ENCODE measurements around the gene TMEM86B. TPM values are rescaled to one million over a fixed set of nuclear protein-coding genes. Genes with fewer than 3 reads are reported as not detected.
"Not testable (repeated sequence)": the region's sequence is repeated elsewhere in the genome, so short reads cannot be mapped to it uniquely, and the experiment has no call there.

Gene TMEM86B
- total RNA-seq, 1 experiment from 2014 or later = 9.5 TPM

GRCh38 chr19:55209693-55210472, 18.7 kb downstream of the TMEM86B start:
- no peak overlapping the region for H3K9ac ChIP-seq (ENCODE audit: low read length)

GRCh38 chr19:55208880-55209692, 19.5 kb downstream of the TMEM86B start, which contains the start of gene PTPRH:
Gene PTPRH (minus strand): TSS chr19:55209501. CDS start chr19:55209433, 68 bp downstream.
- H3K9ac ChIP-seq (ENCODE audit: low read length) = no peak within 1 kb of the TSS
- H3K9me3 ChIP-seq (ENCODE audit: low read length) = no peaks in the 10 kb centered on the region
- no peak within 1 kb of the TSS for H3K4me3 ChIP-seq (ENCODE audit: low read length)
- no peaks in the 10 kb centered on the region for H3K36me3 ChIP-seq (ENCODE audit: insufficient read depth, low read length)
- no peaks in the 10 kb centered on the region for H3K9me2 ChIP-seq (replicated peaks; ENCODE audit: insufficient read depth, low read length)
- no peaks in the 10 kb centered on the region for H3K27me3 ChIP-seq (ENCODE audit: low read length)
- no peak within 1 kb of the TSS for H3K27ac ChIP-seq (ENCODE audit: low read length)
- H2AFZ ChIP-seq (ENCODE audit: low read length) = no peak within 1 kb of the TSS
- no peak within 1 kb of the TSS for H3K4me2 ChIP-seq (ENCODE audit: low read depth, low read length, poor library complexity, severe bottlenecking)
- 0 out of 2 replicates have a peak, but pooled peaks cover 5% of the 10 kb centered on the region for H4K20me1 ChIP-seq (ENCODE audit: insufficient read depth, low read depth, low read length)
- no peaks in the 10 kb centered on the region for H3K79me2 ChIP-seq (ENCODE audit: low read length)
- H3K4me1 ChIP-seq (ENCODE audit: low read length) = peaks cover 12% of the 10 kb centered on the region
- peak; percentile 55 for DNase-seq

More at GRCh38 chr19:55209693-55210472, 18.7 kb downstream of the TMEM86B start:
- Histone ChIP-seq H2AFZ (ENCODE audit: low read length) (no peak overlapping the region), H3K9me2 (replicated peaks; ENCODE audit: insufficient read depth, low read length) (no peaks in the 10 kb centered on the region), H3K27me3 (ENCODE audit: low read length) (no peaks in the 10 kb centered on the region), H3K4me2 (ENCODE audit: low read depth, low read length, poor library complexity, severe bottlenecking) (no peak overlapping the region), H4K20me1 (ENCODE audit: insufficient read depth, low read depth, low read length) (0 out of 2 replicates have a peak, but pooled peaks cover 5% of the 10 kb centered on the region), H3K4me3 (ENCODE audit: low read length) (no peak overlapping the region), H3K79me2 (ENCODE audit: low read length) (no peaks in the 10 kb centered on the region), H3K27ac (ENCODE audit: low read length) (no peak overlapping the region), H3K4me1 (ENCODE audit: low read length) (peaks cover 12% of the 10 kb centered on the region), H3K9me3 (ENCODE audit: low read length) (no peaks in the 10 kb centered on the region), H3K36me3 (ENCODE audit: insufficient read depth, low read length) (no peaks in the 10 kb centered on the region)
- DNase-seq = no peak

GRCh38 chr19:55206664-55207500, 21.7 kb downstream of the TMEM86B start:
- peak; percentile 71 for DNase-seq
- no peak overlapping the region for H2AFZ ChIP-seq (ENCODE audit: low read length)
- H3K9ac ChIP-seq (ENCODE audit: low read length) = no peak overlapping the region

GRCh38 chr19:55202199-55202598, 26.4 kb downstream of the TMEM86B start:
- H2AFZ ChIP-seq (ENCODE audit: low read length); H3K36me3 ChIP-seq (ENCODE audit: insufficient read depth, low read length); H3K27me3 ChIP-seq (ENCODE audit: low read length); H3K4me2 ChIP-seq (ENCODE audit: low read depth, low read length, poor library complexity, severe bottlenecking); H3K9me2 ChIP-seq (replicated peaks; ENCODE audit: insufficient read depth, low read length); H3K9ac ChIP-seq (ENCODE audit: low read length); H3K27ac ChIP-seq (ENCODE audit: low read length); H3K9me3 ChIP-seq (ENCODE audit: low read length); H3K79me2 ChIP-seq (ENCODE audit: low read length); H3K4me3 ChIP-seq (ENCODE audit: low read length); DNase-seq; H4K20me1 ChIP-seq (ENCODE audit: insufficient read depth, low read depth, low read length); H3K4me1 ChIP-seq (ENCODE audit: low read length): not testable (repeated sequence)

More at GRCh38 chr19:55206664-55207500, 21.7 kb downstream of the TMEM86B start:
- Histone ChIP-seq H3K4me2 (ENCODE audit: low read depth, low read length, poor library complexity, severe bottlenecking) (no peak overlapping the region), H4K20me1 (ENCODE audit: insufficient read depth, low read depth, low read length) (0 out of 2 replicates have a peak, but pooled peaks cover 5% of the 10 kb centered on the region), H3K36me3 (ENCODE audit: insufficient read depth, low read length) (no peaks in the 10 kb centered on the region), H3K27ac (ENCODE audit: low read length) (no peak overlapping the region), H3K4me1 (ENCODE audit: low read length) (peaks cover 12% of the 10 kb centered on the region), H3K27me3 (ENCODE audit: low read length) (no peaks in the 10 kb centered on the region), H3K79me2 (ENCODE audit: low read length) (no peaks in the 10 kb centered on the region), H3K4me3 (ENCODE audit: low read length) (no peak overlapping the region), H3K9me2 (replicated peaks; ENCODE audit: insufficient read depth, low read length) (no peaks in the 10 kb centered on the region), H3K9me3 (ENCODE audit: low read length) (no peaks in the 10 kb centered on the region)

GRCh38 chr19:55199620-55200204, 28.9 kb downstream of the TMEM86B start:
- no peak for DNase-seq
- Histone ChIP-seq H4K20me1 (ENCODE audit: insufficient read depth, low read depth, low read length) (no peaks in the 10 kb centered on the region), H3K9me3 (ENCODE audit: low read length) (no peaks in the 10 kb centered on the region), H2AFZ (ENCODE audit: low read length) (no peak overlapping the region), H3K79me2 (ENCODE audit: low read length) (no peaks in the 10 kb centered on the region), H3K4me3 (ENCODE audit: low read length) (no peak overlapping the region), H3K9ac (ENCODE audit: low read length) (no peak overlapping the region), H3K9me2 (replicated peaks; ENCODE audit: insufficient read depth, low read length) (no peaks in the 10 kb centered on the region), H3K27ac (ENCODE audit: low read length) (no peak overlapping the region), H3K27me3 (ENCODE audit: low read length) (no peaks in the 10 kb centered on the region), H3K4me1 (ENCODE audit: low read length) (no peaks in the 10 kb centered on the region), H3K36me3 (ENCODE audit: insufficient read depth, low read length) (no peaks in the 10 kb centered on the region), H3K4me2 (ENCODE audit: low read depth, low read length, poor library complexity, severe bottlenecking) (no peak overlapping the region)

- DNase-seq = no peak
- H3K27ac ChIP-seq (ENCODE audit: low read length) = no peak overlapping the region
- H3K27me3 ChIP-seq (ENCODE audit: low read length) = no peaks in the 10 kb centered on the region
- no peaks in the 10 kb centered on the region for H3K9me3 ChIP-seq (ENCODE audit: low read length)
- no peaks in the 10 kb centered on the region for H4K20me1 ChIP-seq (ENCODE audit: insufficient read depth, low read depth, low read length)
- H3K4me1 ChIP-seq (ENCODE audit: low read length) = no peaks in the 10 kb centered on the region
- H3K9me2 ChIP-seq (replicated peaks; ENCODE audit: insufficient read depth, low read length) = no peaks in the 10 kb centered on the region
- no peak overlapping the region for H2AFZ ChIP-seq (ENCODE audit: low read length)
- H3K4me3 ChIP-seq (ENCODE audit: low read length) = no peak overlapping the region
- H3K9ac ChIP-seq (ENCODE audit: low read length) = no peak overlapping the region
- no peaks in the 10 kb centered on the region for H3K79me2 ChIP-seq (ENCODE audit: low read length)
- no peaks in the 10 kb centered on the region for H3K36me3 ChIP-seq (ENCODE audit: insufficient read depth, low read length)
- no peak overlapping the region for H3K4me2 ChIP-seq (ENCODE audit: low read depth, low read length, poor library complexity, severe bottlenecking)
Observed at GRCh38 chr19:55198651-55199050, 29.9 kb downstream of the TMEM86B start.

GRCh38 chr19:55197528-55197927, 31.0 kb downstream of the TMEM86B start:
- Histone ChIP-seq H3K4me1 (ENCODE audit: low read length) (no peaks in the 10 kb centered on the region), H4K20me1 (ENCODE audit: insufficient read depth, low read depth, low read length) (no peaks in the 10 kb centered on the region), H3K9me3 (ENCODE audit: low read length) (no peaks in the 10 kb centered on the region), H3K27me3 (ENCODE audit: low read length) (no peaks in the 10 kb centered on the region), H3K4me2 (ENCODE audit: low read depth, low read length, poor library complexity, severe bottlenecking) (no peak overlapping the region), H3K9me2 (replicated peaks; ENCODE audit: insufficient read depth, low read length) (no peaks in the 10 kb centered on the region), H3K36me3 (ENCODE audit: insufficient read depth, low read length) (no peaks in the 10 kb centered on the region), H3K27ac (ENCODE audit: low read length) (no peak overlapping the region), H3K9ac (ENCODE audit: low read length) (no peak overlapping the region), H2AFZ (ENCODE audit: low read length) (no peak overlapping the region), H3K4me3 (ENCODE audit: low read length) (no peak overlapping the region), H3K79me2 (ENCODE audit: low read length) (no peaks in the 10 kb centered on the region)
- DNase-seq = peak; percentile 88

Data from Karpas-422 (cell line).